Activated CD8-positive, alpha-beta memory T cell treated with anti-CD3 and anti-CD28 coated beads, Interleukin-2, amount 50 U/mL, for 48 hours (primary cell): ENCODE measurements around the gene MAD1L1.
"Not testable (repeated sequence)": the region's sequence is repeated elsewhere in the genome, so short reads cannot be mapped to it uniquely, and the experiment has no call there.

Source experiments
- DNase-seq: peaks from one replicate; pipeline ENCODE4 v3.0.0-alpha.2; 2020

MAD1L1 gene

DNA sequence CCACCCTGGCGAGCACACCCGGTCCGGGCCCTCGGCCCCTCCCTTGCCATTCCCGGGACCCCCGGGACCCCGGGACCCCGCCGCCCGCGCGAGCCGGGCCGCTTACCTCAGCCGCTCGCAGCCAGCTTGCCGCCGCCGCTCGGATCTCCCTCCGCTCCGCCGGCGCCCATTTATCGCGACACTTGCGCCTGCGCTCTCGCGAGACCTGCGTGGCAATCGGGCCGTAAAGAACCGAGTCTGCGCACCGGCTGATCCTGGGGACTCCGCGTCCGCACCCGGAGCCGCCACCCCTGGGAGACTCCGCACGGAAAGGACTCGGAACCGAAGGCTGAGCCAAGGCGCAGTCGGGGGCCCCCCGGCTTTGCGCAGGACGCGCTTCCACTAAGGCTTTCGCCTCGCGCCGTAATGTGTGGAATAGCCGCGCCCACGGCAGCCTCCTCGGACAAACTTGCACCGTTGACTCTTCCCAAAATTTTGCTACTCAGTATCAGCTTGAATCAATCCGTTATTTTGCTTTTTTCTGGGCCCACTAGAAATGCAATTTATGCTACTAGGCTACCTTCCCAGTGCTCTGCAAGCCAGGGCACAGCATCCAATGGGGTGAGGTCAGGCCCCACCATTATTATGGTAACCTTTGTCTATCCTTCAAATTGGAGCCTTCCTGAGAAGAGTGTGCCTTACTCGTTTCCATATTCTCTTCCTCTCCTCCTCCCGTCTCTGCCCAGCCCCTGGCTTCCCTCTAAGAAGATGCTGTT is at the start of gene MAD1L1:
TSS of gene MAD1L1 (minus strand) at position 180 of the 755 bp plus-strand sequence. CDS start 2,812 bp downstream, outside the sequence.
- DNase-seq = peak; percentile 94

GRCh38 chr7:2282185-2282751 is 49.5 kb upstream of the MAD1L1 start:
- DNase-seq = no peak

GRCh38 chr7:2281541-2281940 is 48.8 kb upstream of the MAD1L1 start:
- no peak for DNase-seq

- DNase-seq = no peak
Measured at GRCh38 chr7:2280424-2280823, 47.7 kb upstream of the MAD1L1 start.

GRCh38 chr7:2279896-2280295 is 47.2 kb upstream of the MAD1L1 start:
- DNase-seq = no peak

GRCh38 chr7:2278026-2278425 is 45.3 kb upstream of the MAD1L1 start:
- no peak for DNase-seq

DNA sequence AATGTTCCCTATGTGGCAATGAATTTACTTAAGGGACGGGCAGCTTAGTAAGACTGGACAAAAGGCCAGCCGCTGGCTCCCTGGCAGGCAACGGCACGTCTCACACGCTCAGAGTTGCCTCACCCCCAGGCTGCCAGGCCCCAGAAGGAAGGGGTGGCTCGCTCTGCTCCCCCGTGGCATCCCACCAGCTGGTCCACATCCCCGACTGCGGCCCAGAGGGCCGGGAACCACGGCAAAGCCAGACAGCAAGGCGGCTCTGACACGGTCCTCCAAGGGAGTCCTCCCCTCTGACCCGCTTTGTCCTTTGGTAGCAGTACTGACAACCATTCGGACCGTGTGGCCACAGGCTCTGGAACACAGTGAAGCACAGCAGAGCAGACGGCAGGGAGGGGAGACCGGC is 43.4 kb upstream of the MAD1L1 start:
- DNase-seq = no peak

- no peak for DNase-seq
Measured at GRCh38 chr7:2275101-2275500, 42.4 kb upstream of the MAD1L1 start.

DNA sequence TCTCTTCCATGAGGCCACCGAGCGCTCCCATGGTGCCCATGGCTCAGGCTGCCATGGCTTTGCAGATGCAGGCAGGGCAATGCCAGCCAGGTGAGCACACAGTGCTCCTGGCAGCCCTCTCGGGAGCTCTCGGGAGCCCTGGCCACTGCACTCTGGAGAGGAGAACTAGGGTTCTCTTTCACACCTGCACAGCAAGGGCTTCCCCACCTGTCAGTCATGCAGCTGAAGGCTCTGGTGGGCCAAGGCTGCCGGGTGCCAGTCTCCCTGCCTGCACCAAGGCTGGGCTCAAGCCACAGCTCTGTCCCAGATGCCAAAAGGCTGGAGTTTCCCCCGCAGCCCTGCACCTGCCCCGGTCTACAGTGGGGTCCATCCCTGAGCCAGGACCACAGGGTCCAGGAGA is 41.9 kb upstream of the MAD1L1 start:
- DNase-seq = no peak

DNA sequence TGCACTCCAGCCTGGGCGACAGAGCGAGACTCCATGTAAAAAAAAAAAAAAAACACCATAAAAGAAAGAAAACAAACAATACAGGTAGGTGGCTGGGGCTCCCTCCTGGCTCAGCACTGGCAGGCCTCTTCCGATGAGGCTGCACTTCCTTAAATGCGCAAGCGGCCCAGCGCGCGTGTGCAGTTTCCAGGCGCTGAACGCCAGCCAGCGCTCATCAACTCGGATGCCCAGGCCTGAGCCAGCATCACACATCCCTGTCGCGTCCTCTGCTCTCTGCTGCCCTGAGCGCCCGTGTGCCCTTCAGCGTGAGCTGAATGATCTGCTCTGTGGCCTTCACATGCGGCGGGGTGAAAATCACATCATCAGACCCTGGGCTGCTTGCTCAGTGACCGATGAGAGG is 41.1 kb upstream of the MAD1L1 start:
- no peak for DNase-seq

GRCh38 chr7:2272031-2272430 is 39.3 kb upstream of the MAD1L1 start:
- DNase-seq = no peak

GRCh38 chr7:2271273-2272026 is 38.7 kb upstream of the MAD1L1 start:
- DNase-seq = no peak

DNA sequence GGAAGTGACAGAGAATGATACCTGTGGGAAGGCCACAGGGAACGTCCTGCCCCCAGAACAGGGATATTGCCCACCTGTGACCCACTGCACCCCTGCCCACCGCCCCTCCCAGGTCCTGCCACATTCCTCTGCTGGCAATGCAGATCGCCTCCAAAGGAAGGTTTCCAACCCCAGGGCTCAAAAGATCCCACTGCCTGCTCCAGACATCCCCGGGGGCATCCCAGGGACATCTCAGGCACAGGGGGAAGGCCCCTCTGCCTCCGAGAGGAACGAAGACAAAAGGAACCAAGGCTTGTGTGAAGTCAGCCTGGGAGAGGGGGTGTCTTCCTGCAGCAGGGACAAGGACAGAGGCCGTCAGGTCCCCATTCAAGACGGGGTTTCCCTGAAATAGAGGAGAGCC is 37.8 kb upstream of the MAD1L1 start:
- no peak for DNase-seq

- DNase-seq = no peak
Measured at GRCh38 chr7:2269991-2270460, 37.3 kb upstream of the MAD1L1 start.

- not testable (repeated sequence) for DNase-seq
Measured at GRCh38 chr7:2269089-2269990, 36.6 kb upstream of the MAD1L1 start.

DNA sequence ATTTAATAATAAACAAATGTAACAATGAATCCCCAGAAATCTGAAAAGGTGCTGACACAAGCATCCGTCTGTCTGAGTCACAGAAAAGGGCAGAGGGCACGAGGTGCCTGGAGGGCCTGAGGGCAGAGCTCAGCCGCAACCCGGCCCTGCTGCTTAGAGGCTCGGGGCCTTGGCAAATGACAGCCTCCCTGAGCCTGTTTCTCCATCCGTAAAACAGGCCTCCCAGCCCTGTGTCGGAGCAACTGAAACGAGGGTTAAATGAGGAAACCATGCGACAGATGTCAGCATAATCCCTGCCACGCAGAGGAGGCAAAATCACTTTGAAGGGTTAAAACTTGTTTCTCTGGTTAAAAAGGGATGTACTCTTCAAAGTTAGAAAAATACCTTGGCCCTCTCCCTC is 34.2 kb upstream of the MAD1L1 start:
- DNase-seq = no peak

GRCh38 chr7:2264158-2264557 is 31.4 kb upstream of the MAD1L1 start:
- no peak for DNase-seq

DNA sequence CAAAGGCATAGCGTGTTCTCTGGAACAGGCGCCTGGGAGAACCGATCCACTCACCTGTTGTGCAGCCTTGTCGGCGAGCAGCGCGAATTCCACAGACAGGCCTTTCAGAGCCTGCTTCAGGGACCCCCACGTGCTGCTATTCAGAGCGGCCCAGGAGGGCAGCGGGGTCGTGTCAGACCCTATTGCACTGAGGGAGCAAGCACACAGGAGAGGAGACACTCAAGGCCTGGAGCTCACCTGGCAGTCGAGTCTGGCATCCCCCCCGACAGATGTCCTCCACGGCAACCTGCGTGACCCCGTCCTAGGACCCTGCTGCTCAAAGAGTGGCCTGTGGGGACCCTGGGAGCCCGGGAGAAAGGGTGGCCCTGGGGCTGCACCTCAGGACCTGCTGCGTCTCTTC is 30.4 kb upstream of the MAD1L1 start:
- no peak for DNase-seq

GRCh38 chr7:2261611-2262010 is 28.9 kb upstream of the MAD1L1 start:
- no peak for DNase-seq

DNA sequence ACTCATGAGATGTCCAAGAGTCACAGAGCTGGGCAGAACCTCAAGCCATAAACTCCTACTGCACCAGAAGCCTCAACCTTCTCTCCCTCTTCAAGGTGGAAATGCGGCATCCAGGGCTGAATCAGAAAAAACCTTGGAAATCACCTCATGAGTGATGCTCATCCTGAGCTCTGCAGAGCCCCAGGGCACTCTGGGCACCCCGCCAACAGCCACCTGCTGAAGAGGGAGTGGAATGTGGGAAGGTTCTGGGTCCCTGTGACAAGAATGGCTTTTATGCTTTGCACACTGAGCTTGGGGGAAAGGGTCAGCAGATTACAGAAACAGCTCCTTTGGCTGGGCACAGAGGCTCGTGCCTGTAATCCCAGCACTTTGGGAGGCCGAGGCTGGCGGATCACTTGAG is 28.1 kb upstream of the MAD1L1 start:
- no peak for DNase-seq

- no peak for DNase-seq
Measured at GRCh38 chr7:2259480-2259879, 26.7 kb upstream of the MAD1L1 start.

DNA sequence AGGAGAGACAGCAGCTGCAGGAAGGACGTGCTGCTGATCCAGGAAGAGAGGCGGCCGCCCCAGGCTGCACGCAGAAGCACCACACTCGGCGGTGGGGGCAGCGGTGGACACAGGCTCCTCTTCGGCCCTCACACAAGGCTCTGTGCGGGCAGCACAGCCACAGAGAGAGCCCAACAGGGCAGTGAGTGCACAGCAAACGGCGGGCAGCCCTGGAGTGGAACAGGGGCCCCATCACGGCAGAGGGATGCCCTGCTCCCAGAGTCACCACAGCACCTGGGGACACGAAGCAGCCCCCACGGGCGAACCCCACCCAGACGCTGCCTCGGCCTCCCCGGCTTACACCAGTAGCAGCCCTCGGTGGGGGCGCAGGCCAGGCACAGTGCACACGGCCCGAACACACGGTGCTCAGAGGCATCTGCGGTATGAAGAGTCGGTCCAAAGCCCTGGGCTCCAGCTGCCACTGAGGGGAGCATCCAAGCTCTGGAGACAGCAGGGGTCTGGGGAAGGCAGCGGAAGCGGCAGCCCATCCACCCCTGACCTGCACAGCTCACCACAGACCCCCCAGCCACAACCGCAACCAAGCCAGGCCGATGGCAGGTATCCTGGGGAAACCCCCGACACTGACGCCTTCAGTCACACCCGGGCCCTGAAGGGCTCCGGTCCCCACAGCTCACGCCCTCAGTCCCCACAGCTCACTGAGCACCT is 26.1 kb upstream of the MAD1L1 start:
- no peak for DNase-seq
